HG02885 (cell line): ENCODE measurements around the gene C11orf91.

ENCODE experiments used
- ATAC-seq: cut with Tn5 transposase; IDR thresholded peaks from one replicate; pipeline ENCODE4 v1.9.1; 2021; ENCODE audit warnings: mild to moderate bottlenecking; ENCODE audit not compliant: unreplicated experiment, poor library complexity

Gene C11orf91

GRCh38 chr11:33655842-33656600, 44.6 kb downstream of the C11orf91 start:
- ATAC-seq = peak; percentile 82

- ATAC-seq = no peak
Observed at GRCh38 chr11:33654594-33654993, 46.0 kb downstream of the C11orf91 start.

- ATAC-seq = no peak
Observed at GRCh38 chr11:33652930-33653329, 47.7 kb downstream of the C11orf91 start.

- no peak for ATAC-seq
Observed at GRCh38 chr11:33652431-33652830, 48.2 kb downstream of the C11orf91 start.

- ATAC-seq = no peak
Observed at GRCh38 chr11:33651990-33652389, 48.6 kb downstream of the C11orf91 start.

GRCh38 chr11:33651555-33651954, 49.1 kb downstream of the C11orf91 start:
- ATAC-seq = no peak

GRCh38 chr11:33649944-33650343, 50.7 kb downstream of the C11orf91 start:
- no peak for ATAC-seq
